Activated CD4-positive, CD25-positive, alpha-beta regulatory T cell treated with anti-CD3 and anti-CD28 coated beads, Interleukin-2, amount 50 U/mL, for 24 hours (primary cell): Measurements from ENCODE around the gene PTHLH.

ENCODE experiments used
- ATAC-seq, 2 donors: fragments of 150-1000 bp; cut with Tn5 transposase; one replicate each; pipeline ENCODE4 v1.10.0; 2021; ENCODE audit warnings: mild to moderate bottlenecking in 1 of 2, moderate library complexity in 1 of 2

The PTHLH gene

GRCh38 chr12:27934276-27934675 is 38.3 kb downstream of the PTHLH start:
- ATAC-seq: no peak

GRCh38 chr12:27931390-27931789 is 41.1 kb downstream of the PTHLH start:
- ATAC-seq: no peak

GRCh38 chr12:27927347-27927746 is 45.2 kb downstream of the PTHLH start:
- ATAC-seq: no peak

GRCh38 chr12:27924350-27925135 is 48.0 kb downstream of the PTHLH start:
- ATAC-seq: no peak

- ATAC-seq: no peak
These were observed 49.9 kb downstream of the PTHLH start for GRCh38 chr12:27922531-27923139.

GRCh38 chr12:27919671-27920235 is 52.8 kb downstream of the PTHLH start:
- ATAC-seq: no peak

GRCh38 chr12:27915536-27915935 is 57.0 kb downstream of the PTHLH start:
- no peak for ATAC-seq

GRCh38 chr12:27915021-27915420 is 57.5 kb downstream of the PTHLH start:
- ATAC-seq: no peak

- ATAC-seq: no peak
These were observed 58.4 kb downstream of the PTHLH start for GRCh38 chr12:27913999-27914614.

GRCh38 chr12:27911397-27911796 is 61.1 kb downstream of the PTHLH start:
- no peak for ATAC-seq
